HepG2 (cell line): ENCODE measurements around the gene FAM222B. TPM values are rescaled to one million over a fixed set of nuclear protein-coding genes. Genes with fewer than 3 reads are reported as not detected.

ENCODE experiments used
- ARID2 ChIP-seq: sonication (generic); formaldehyde crosslinking; IDR thresholded peaks from 2 replicates; pipeline ENCODE4 v1.8.1; 2022; ENCODE audit warnings: mild to moderate bottlenecking, missing genetic modification reagents, borderline replicate concordance
- BHLHE40 ChIP-seq: IDR thresholded peaks from 2 replicates; pipeline ENCODE4 v1.6.1; 2011; ENCODE audit warnings: low read length, improper control_type of control experiment
- HOXA9 ChIP-seq: sonication (generic); formaldehyde crosslinking; IDR thresholded peaks from 2 replicates; pipeline ENCODE4 v1.8.1; 2022; ENCODE audit warnings: missing genetic modification reagents, mild to moderate bottlenecking, moderate library complexity, borderline replicate concordance
- KLF16 ChIP-seq, 2 experiments: sonication (generic) in 1 of 2; formaldehyde crosslinking in 1 of 2; IDR thresholded peaks; 2 replicates each; pipeline versions ENCODE4 v1.6.1 to v1.8.0; 2016 to 2023; ENCODE audit warnings: missing genetic modification reagents in 2 of 2, missing compliant biosample characterization in 1 of 2
- MAFK ChIP-seq, 2 experiments: IDR thresholded peaks in 1 of 2; conservative IDR thresholded peaks in 1 of 2; 2 replicates each; pipeline ENCODE4 v1.6.1; 2011; ENCODE audit warnings: improper control_type of control experiment in 2 of 2, low read length in 2 of 2
- MXD4 ChIP-seq: IDR thresholded peaks from 2 replicates; pipeline ENCODE4 v1.6.1; 2016; ENCODE audit warnings: mild to moderate bottlenecking, missing biosample characterization, missing genetic modification reagents
- REXO4 ChIP-seq: sonication (generic); formaldehyde crosslinking; IDR thresholded peaks from 2 replicates; pipeline ENCODE4 v1.8.0; 2022; ENCODE audit warnings: missing genetic modification reagents, mild to moderate bottlenecking, borderline replicate concordance
- RFX3 ChIP-seq: IDR thresholded peaks from 2 replicates; pipeline ENCODE4 v1.6.1; 2016; ENCODE audit warnings: missing biosample characterization, missing genetic modification reagents
- SIN3B ChIP-seq: fragments of 150-350 bp; IDR thresholded peaks from 2 replicates; pipeline ENCODE4 v1.6.1; 2014; ENCODE audit warnings: low read length
- SMAD1 ChIP-seq: sonication (generic); formaldehyde crosslinking; IDR thresholded peaks from 2 replicates; pipeline ENCODE4 v1.4.0; 2020; ENCODE audit warnings: missing genetic modification reagents, low read depth, mild to moderate bottlenecking, borderline replicate concordance
- ZKSCAN8 ChIP-seq: IDR thresholded peaks from 2 replicates; pipeline ENCODE4 v1.6.1; 2016; ENCODE audit warnings: borderline replicate concordance, missing genetic modification reagents, missing compliant biosample characterization
- ZNF317 ChIP-seq: sonication (generic); formaldehyde crosslinking; IDR thresholded peaks from 2 replicates; pipeline ENCODE4 v1.5.0; 2020; ENCODE audit warnings: mild to moderate bottlenecking, missing genetic modification reagents
- ZNF430 ChIP-seq: sonication (generic); formaldehyde crosslinking; IDR thresholded peaks from 2 replicates; pipeline ENCODE4 v1.9.0; 2021; ENCODE audit warnings: mild to moderate bottlenecking, missing genetic modification reagents
- ZNF530 ChIP-seq: sonication (generic); formaldehyde crosslinking; IDR thresholded peaks from 2 replicates; pipeline ENCODE4 v1.5.0; 2020; ENCODE audit warnings: low read depth, mild to moderate bottlenecking, missing genetic modification reagents
- ZNF75D ChIP-seq: sonication (generic); formaldehyde crosslinking; IDR thresholded peaks from 2 replicates; pipeline ENCODE4 v1.8.1; 2023; ENCODE audit warnings: missing genetic modification reagents, mild to moderate bottlenecking, borderline replicate concordance
- ZSCAN29 ChIP-seq: sonication (generic); formaldehyde crosslinking; conservative IDR thresholded peaks from 2 replicates; pipeline ENCODE4 v1.4.0; 2020; ENCODE audit warnings: mild to moderate bottlenecking, missing genetic modification reagents
- polyA plus RNA-seq, 8 experiments: library from polyadenylated mRNA; depleted of rRNA in 3 of 8; stranded (reverse) in 7 of 8; unstranded in 1 of 8; fragments of >200 nt; fragmentation: Illumina TruSeq in 4 of 8; extraction: Trizol in 4 of 8; gene quantifications; 2 replicates each; pipeline versions ENCODE4 v1.2.1 to v1.2.3, GENCODE V29; 2011 to 2016; ENCODE audit warnings: low read depth in 4 of 8, missing spikeins in 1 of 8, mixed read lengths in 1 of 8; ENCODE audit not compliant: insufficient read depth in 1 of 8
- total RNA-seq, 5 experiments: library from RNA; depleted of rRNA; stranded (reverse); fragments of >200 nt; fragmentation: Illumina TruSeq; extraction: Trizol; gene quantifications; 2 replicates each; pipeline ENCODE4 v1.2.3, GENCODE V29; 2016; ENCODE audit warnings: low read depth in 1 of 5
- TF ChIP-seq, protein P1 (sequence below): sonication (generic); formaldehyde crosslinking; IDR thresholded peaks from 2 replicates; pipeline ENCODE4 v1.4.0; 2020; ENCODE audit warnings: missing genetic modification reagents, mild to moderate bottlenecking, borderline replicate concordance
- TF ChIP-seq, protein P2 (sequence below): sonication (generic); formaldehyde crosslinking; IDR thresholded peaks from 2 replicates; pipeline ENCODE4 v1.4.0; 2020; ENCODE audit warnings: missing genetic modification reagents
- TF ChIP-seq, protein P3 (sequence below): sonication (generic); formaldehyde crosslinking; IDR thresholded peaks from 2 replicates; pipeline ENCODE4 v1.8.0; 2022; ENCODE audit warnings: mild to moderate bottlenecking, missing genetic modification reagents; ENCODE audit not compliant: insufficient replicate concordance

FAM222B gene
- total and polyA plus RNA-seq, 2 of the 13 experiments (the other 11 are each of a cell fraction or from before 2014, with no cell fraction given), result 3.5 to 7.3 TPM

DNA sequence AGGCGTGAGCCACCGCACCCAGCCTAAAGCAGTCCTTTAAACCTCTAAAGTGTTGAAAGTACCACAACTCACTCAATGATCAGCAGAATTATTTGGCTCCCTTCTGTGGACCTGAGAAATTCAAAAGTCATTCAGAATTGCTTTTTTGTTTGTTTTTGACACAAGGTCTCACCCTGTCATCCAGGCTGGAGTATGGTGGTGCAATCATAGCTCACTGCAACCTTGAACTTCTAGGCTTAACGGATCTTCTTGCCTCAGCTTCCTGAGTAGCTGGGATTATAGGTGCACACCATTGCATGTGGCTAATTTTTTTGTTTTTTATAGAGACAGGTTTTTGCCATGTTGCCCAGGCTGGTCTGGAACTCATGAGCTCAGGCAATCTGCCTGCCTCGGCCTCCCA is 54.5 kb downstream of the FAM222B start (continued):
- TF ChIP-seq, protein P1, sequence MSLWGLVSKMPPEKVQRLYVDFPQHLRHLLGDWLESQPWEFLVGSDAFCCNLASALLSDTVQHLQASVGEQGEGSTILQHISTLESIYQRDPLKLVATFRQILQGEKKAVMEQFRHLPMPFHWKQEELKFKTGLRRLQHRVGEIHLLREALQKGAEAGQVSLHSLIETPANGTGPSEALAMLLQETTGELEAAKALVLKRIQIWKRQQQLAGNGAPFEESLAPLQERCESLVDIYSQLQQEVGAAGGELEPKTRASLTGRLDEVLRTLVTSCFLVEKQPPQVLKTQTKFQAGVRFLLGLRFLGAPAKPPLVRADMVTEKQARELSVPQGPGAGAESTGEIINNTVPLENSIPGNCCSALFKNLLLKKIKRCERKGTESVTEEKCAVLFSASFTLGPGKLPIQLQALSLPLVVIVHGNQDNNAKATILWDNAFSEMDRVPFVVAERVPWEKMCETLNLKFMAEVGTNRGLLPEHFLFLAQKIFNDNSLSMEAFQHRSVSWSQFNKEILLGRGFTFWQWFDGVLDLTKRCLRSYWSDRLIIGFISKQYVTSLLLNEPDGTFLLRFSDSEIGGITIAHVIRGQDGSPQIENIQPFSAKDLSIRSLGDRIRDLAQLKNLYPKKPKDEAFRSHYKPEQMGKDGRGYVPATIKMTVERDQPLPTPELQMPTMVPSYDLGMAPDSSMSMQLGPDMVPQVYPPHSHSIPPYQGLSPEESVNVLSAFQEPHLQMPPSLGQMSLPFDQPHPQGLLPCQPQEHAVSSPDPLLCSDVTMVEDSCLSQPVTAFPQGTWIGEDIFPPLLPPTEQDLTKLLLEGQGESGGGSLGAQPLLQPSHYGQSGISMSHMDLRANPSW, result no peak
- no peak for TF ChIP-seq ARID2
- TF ChIP-seq, protein P2, sequence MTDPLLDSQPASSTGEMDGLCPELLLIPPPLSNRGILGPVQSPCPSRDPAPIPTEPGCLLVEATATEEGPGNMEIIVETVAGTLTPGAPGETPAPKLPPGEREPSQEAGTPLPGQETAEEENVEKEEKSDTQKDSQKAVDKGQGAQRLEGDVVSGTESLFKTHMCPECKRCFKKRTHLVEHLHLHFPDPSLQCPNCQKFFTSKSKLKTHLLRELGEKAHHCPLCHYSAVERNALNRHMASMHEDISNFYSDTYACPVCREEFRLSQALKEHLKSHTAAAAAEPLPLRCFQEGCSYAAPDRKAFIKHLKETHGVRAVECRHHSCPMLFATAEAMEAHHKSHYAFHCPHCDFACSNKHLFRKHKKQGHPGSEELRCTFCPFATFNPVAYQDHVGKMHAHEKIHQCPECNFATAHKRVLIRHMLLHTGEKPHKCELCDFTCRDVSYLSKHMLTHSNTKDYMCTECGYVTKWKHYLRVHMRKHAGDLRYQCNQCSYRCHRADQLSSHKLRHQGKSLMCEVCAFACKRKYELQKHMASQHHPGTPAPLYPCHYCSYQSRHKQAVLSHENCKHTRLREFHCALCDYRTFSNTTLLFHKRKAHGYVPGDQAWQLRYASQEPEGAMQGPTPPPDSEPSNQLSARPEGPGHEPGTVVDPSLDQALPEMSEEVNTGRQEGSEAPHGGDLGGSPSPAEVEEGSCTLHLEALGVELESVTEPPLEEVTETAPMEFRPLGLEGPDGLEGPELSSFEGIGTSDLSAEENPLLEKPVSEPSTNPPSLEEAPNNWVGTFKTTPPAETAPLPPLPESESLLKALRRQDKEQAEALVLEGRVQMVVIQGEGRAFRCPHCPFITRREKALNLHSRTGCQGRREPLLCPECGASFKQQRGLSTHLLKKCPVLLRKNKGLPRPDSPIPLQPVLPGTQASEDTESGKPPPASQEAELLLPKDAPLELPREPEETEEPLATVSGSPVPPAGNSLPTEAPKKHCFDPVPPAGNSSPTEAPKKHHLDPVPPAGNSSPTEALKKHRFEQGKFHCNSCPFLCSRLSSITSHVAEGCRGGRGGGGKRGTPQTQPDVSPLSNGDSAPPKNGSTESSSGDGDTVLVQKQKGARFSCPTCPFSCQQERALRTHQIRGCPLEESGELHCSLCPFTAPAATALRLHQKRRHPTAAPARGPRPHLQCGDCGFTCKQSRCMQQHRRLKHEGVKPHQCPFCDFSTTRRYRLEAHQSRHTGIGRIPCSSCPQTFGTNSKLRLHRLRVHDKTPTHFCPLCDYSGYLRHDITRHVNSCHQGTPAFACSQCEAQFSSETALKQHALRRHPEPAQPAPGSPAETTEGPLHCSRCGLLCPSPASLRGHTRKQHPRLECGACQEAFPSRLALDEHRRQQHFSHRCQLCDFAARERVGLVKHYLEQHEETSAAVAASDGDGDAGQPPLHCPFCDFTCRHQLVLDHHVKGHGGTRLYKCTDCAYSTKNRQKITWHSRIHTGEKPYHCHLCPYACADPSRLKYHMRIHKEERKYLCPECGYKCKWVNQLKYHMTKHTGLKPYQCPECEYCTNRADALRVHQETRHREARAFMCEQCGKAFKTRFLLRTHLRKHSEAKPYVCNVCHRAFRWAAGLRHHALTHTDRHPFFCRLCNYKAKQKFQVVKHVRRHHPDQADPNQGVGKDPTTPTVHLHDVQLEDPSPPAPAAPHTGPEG (CRISPR knock-in tag), result no peak
- TF ChIP-seq ZKSCAN8 (CRISPR knock-in tag), result no peak
- no peak for TF ChIP-seq BHLHE40
- TF ChIP-seq REXO4 (CRISPR knock-in tag), result no peak
- TF ChIP-seq HOXA9 (CRISPR knock-in tag), result no peak
- TF ChIP-seq MAFK (conservative IDR thresholded peaks at IDR 0.05 in 1 of 2, IDR thresholded peaks at IDR 0.05 in 1 of 2; ENCODE audit: low read length in 2 of 2), result no peak
- TF ChIP-seq ZSCAN29 (CRISPR knock-in tag), result no peak
- no peak for TF ChIP-seq ZNF430 (CRISPR knock-in tag)
- TF ChIP-seq MXD4 (CRISPR knock-in tag), result no peak
- TF ChIP-seq SIN3B, result no peak
- no peak for TF ChIP-seq SMAD1 (CRISPR knock-in tag)
- no peak for TF ChIP-seq ZNF75D
- TF ChIP-seq ZNF530 (CRISPR knock-in tag), result no peak
- TF ChIP-seq, protein P3, sequence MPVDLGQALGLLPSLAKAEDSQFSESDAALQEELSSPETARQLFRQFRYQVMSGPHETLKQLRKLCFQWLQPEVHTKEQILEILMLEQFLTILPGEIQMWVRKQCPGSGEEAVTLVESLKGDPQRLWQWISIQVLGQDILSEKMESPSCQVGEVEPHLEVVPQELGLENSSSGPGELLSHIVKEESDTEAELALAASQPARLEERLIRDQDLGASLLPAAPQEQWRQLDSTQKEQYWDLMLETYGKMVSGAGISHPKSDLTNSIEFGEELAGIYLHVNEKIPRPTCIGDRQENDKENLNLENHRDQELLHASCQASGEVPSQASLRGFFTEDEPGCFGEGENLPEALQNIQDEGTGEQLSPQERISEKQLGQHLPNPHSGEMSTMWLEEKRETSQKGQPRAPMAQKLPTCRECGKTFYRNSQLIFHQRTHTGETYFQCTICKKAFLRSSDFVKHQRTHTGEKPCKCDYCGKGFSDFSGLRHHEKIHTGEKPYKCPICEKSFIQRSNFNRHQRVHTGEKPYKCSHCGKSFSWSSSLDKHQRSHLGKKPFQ (CRISPR knock-in tag), result no peak
- no peak for TF ChIP-seq ZNF317 (CRISPR knock-in tag)
- TF ChIP-seq KLF16 (CRISPR knock-in tag; IDR thresholded peaks at IDR 0.05), result peak in 1 of 2 experiments; percentile 69; a peak in 1 of 4 replicates
- TF ChIP-seq RFX3, result no peak
